ENCODE results near the gene WDPCP. TPM values are rescaled to one million over a fixed set of nuclear protein-coding genes. Genes with fewer than 3 reads are reported as not detected.

The WDPCP gene
- total and polyA plus RNA-seq, 2 experiments from 2014 or later, result 8.8 to 20.4 TPM

GRCh38 chr2:63631501-63631900 lies 43.2 kb upstream of the WDPCP start:
- Mint-ChIP-seq H3K36me3 (ENCODE audit: low read depth) (peaks cover 26% of the 10 kb centered on the region), H3K4me1 (no peaks in the 10 kb centered on the region; the same call in 2 of the 3 replicates), H3K4me3 (no peak overlapping the region), H3K27me3 (ENCODE audit: insufficient read depth, low read depth, poor library complexity) (peaks cover 3% of the 10 kb centered on the region), H3K9me3 (peaks cover 35% of the 10 kb centered on the region), H3K27ac (no peak overlapping the region)
- no peaks in the 10 kb centered on the region for H3K27me3 ChIP-seq (ENCODE audit: insufficient read depth)
- no peak for TF ChIP-seq REST (IDR thresholded peaks at IDR 0.05; ENCODE audit: unreplicated experiment)
- H3K79me2 ChIP-seq (replicated peaks; ENCODE audit: insufficient read depth), result no peaks in the 10 kb centered on the region
- H3K4me3 ChIP-seq, result no peak overlapping the region
- H3K4me2 ChIP-seq, result no peak overlapping the region
- no peak overlapping the region for H2AFZ ChIP-seq
- H3K27ac ChIP-seq (ENCODE audit: low read depth), result no peak overlapping the region
- H3K36me3 ChIP-seq (ENCODE audit: insufficient read depth), result 0 out of 2 replicates have a peak, but pooled peaks cover 6% of the 10 kb centered on the region
- no peaks in the 10 kb centered on the region for H4K20me1 ChIP-seq (replicated peaks; ENCODE audit: insufficient read depth)
- H3K9me2 ChIP-seq (ENCODE audit: insufficient read depth), result no peaks in the 10 kb centered on the region
- no peaks in the 10 kb centered on the region for H3K4me1 ChIP-seq (ENCODE audit: insufficient read depth)
- no peak for ATAC-seq
- no peaks in the 10 kb centered on the region for H3F3A ChIP-seq (replicated peaks; ENCODE audit: low read depth)
- no peak for DNase-seq (ENCODE audit: low spot score)

- Mint-ChIP-seq H3K27me3 (ENCODE audit: insufficient read depth, low read depth, poor library complexity) (peaks cover 5% of the 10 kb centered on the region), H3K27ac (no peak overlapping the region), H3K4me1 (no peaks in the 10 kb centered on the region; the same call in 2 of the 3 replicates), H3K9me3 (peaks cover 43% of the 10 kb centered on the region), H3K4me3 (no peak overlapping the region), H3K36me3 (ENCODE audit: low read depth) (peaks cover 38% of the 10 kb centered on the region)
- Histone ChIP-seq H3K27me3 (ENCODE audit: insufficient read depth) (no peaks in the 10 kb centered on the region), H3K4me3 (no peak overlapping the region), H3K27ac (ENCODE audit: low read depth) (no peak overlapping the region), H3K4me2 (no peak overlapping the region), H3K4me1 (ENCODE audit: insufficient read depth) (no peaks in the 10 kb centered on the region), H3F3A (replicated peaks; ENCODE audit: low read depth) (no peaks in the 10 kb centered on the region), H2AFZ (no peak overlapping the region), H3K36me3 (ENCODE audit: insufficient read depth) (no peaks in the 10 kb centered on the region), H3K79me2 (replicated peaks; ENCODE audit: insufficient read depth) (no peaks in the 10 kb centered on the region), H4K20me1 (replicated peaks; ENCODE audit: insufficient read depth) (no peaks in the 10 kb centered on the region), H3K9me2 (ENCODE audit: insufficient read depth) (no peaks in the 10 kb centered on the region)
- ATAC-seq (no peak), DNase-seq (ENCODE audit: low spot score) (no peak)
- no peak for TF ChIP-seq JUNB (IDR thresholded peaks at IDR 0.05; ENCODE audit: unreplicated experiment)
- no peak for TF ChIP-seq REST (IDR thresholded peaks at IDR 0.05; ENCODE audit: unreplicated experiment)
- TF ChIP-seq CREB1 (CRISPR knock-in tag; IDR thresholded peaks at IDR 0.05; ENCODE audit: low read depth), result no peak
- TF ChIP-seq STAT1 (IDR thresholded peaks at IDR 0.05; ENCODE audit: unreplicated experiment), result no peak
- no peak for TF ChIP-seq ETS1 (IDR thresholded peaks at IDR 0.05)
- no peak for TF ChIP-seq EZH2phosphoT487 (IDR thresholded peaks at IDR 0.05; ENCODE audit: unreplicated experiment)
- TF ChIP-seq EZH2 (IDR thresholded peaks at IDR 0.05; ENCODE audit: low read depth, unreplicated experiment), result no peak
Measured at GRCh38 chr2:63628403-63628942, 40.2 kb upstream of the WDPCP start.
